H1 (cell line): Measurements from ENCODE around the gene MIA2. TPM values are rescaled to one million over a fixed set of nuclear protein-coding genes. Genes with fewer than 3 reads are reported as not detected.

ENCODE experiments used
- ATF2 ChIP-seq: IDR thresholded peaks from 2 replicates; pipeline ENCODE4 v1.6.1; 2012; ENCODE audit warnings: low read length, inconsistent platforms
- HDAC2 ChIP-seq, 2 experiments: fragments of 300-600 bp in 1 of 2; sonication (generic) in 1 of 2; IDR thresholded peaks; 2 replicates each; pipeline ENCODE4 v1.6.1; 2011 to 2012; ENCODE audit warnings: low read depth in 2 of 2, low read length in 2 of 2, mild to moderate bottlenecking in 2 of 2, moderate library complexity in 2 of 2, borderline replicate concordance in 1 of 2, inconsistent platforms in 1 of 2
- RXRA ChIP-seq: IDR thresholded peaks from 2 replicates; pipeline ENCODE4 v1.6.1; 2011; ENCODE audit warnings: low read depth, mild to moderate bottlenecking, low read length, moderate library complexity; ENCODE audit not compliant: insufficient read depth
- SIX5 ChIP-seq: IDR thresholded peaks from 2 replicates; pipeline ENCODE4 v1.6.1; 2011; ENCODE audit warnings: mild to moderate bottlenecking, low read depth, low read length
- TAF7 ChIP-seq: optimal IDR thresholded peaks from 2 replicates; pipeline ENCODE3; 2011; ENCODE audit warnings: low read depth, mild to moderate bottlenecking, inconsistent platforms, low read length, moderate library complexity, borderline replicate concordance
- ZNF274 ChIP-seq: IDR thresholded peaks from 2 replicates; pipeline ENCODE4 v1.7.0; 2012; ENCODE audit warnings: low read length, borderline replicate concordance; ENCODE audit errors: extremely low read depth
- polyA plus RNA-seq, 7 experiments: library from polyadenylated mRNA; depleted of rRNA in 3 of 7; stranded (reverse) in 5 of 7; unstranded in 2 of 7; fragments of >200 nt in 5 of 7; fragments of 200-250 nt in 2 of 7; gene quantifications; 1 replicate in 5 of 7; 2 replicates in 1 of 7; 4 replicates in 1 of 7; pipeline versions ENCODE4 v1.2.1 to v1.2.3, GENCODE V29; 2011 to 2013; ENCODE audit warnings: missing spikeins in 2 of 7, mixed read lengths in 2 of 7
- total RNA-seq: library from RNA; stranded (reverse); fragmentation: NEBNext Ultra II Directional; extraction: Animal tissue kit (Norgen Biotek cat#: 25700); gene quantifications from 2 replicates; pipeline ENCODE4 v1.2.1, GENCODE V29; 2021

MIA2 gene
- total and polyA plus RNA-seq, 2 of the 8 experiments (the other 6 are each of a cell fraction or from before 2014, with no cell fraction given) = 10.1 to 15.0 TPM

GRCh38 chr14:39266525-39266870, 32.8 kb downstream of the MIA2 start (continued):
- no peak for TF ChIP-seq ZNF274
- TF ChIP-seq RXRA = no peak
- no peak for TF ChIP-seq SIX5
- no peak for TF ChIP-seq ATF2
- TF ChIP-seq HDAC2 (IDR thresholded peaks at IDR 0.05; ENCODE audit: borderline replicate concordance in 1 of 2, low read depth in 2 of 2, low read length in 2 of 2) = no peak; a peak in 1 of 4 replicates
- no peak for TF ChIP-seq TAF7
